ENCODE measurements around the gene ADAMTS17. TPM values are rescaled to one million over a fixed set of nuclear protein-coding genes. Genes with fewer than 3 reads are reported as not detected.

ADAMTS17 gene
- total and polyA plus RNA-seq, 9 of the 15 experiments (the other 6 are each of a cell fraction or from before 2014, with no cell fraction given), result 0.01 to 0.14 (median 0.07) TPM; not detected in 6

- Histone ChIP-seq H3K27me3 (ENCODE audit: control insufficient read depth in 2 of 2, insufficient read depth in 2 of 2, low read length in 2 of 2) (peaks cover 0 to 52% of the 10 kb centered on the region in 2 experiments; a peak in 2 of 5 replicates), H4K20me1 (replicated peaks; ENCODE audit: control insufficient read depth, insufficient read depth, low read length) (no peaks in the 10 kb centered on the region), H3K4me1 (replicated peaks in 1 of 2; ENCODE audit: control insufficient read depth in 2 of 2, insufficient read depth in 2 of 2, low read length in 2 of 2) (no peaks in the 10 kb centered on the region), H3K79me2 (ENCODE audit: control insufficient read depth, insufficient read depth, low read length) (no peaks in the 10 kb centered on the region), H3K36me3 (ENCODE audit: control insufficient read depth, insufficient read depth, low read length) (no peaks in the 10 kb centered on the region), H3K9me1 (ENCODE audit: control insufficient read depth, insufficient read depth, low read length) (no peaks in the 10 kb centered on the region), H3K9me3 (replicated peaks; ENCODE audit: control insufficient read depth, insufficient read depth, low read depth, low read length) (no peaks in the 10 kb centered on the region), H3K27ac (ENCODE audit: extremely low read depth, low read depth, low read length) (no peak overlapping the region), H2AFZ (ENCODE audit: low read depth, low read length) (no peak overlapping the region), H3K9ac (ENCODE audit: insufficient read depth in 1 of 2, low read depth in 2 of 2, low read length in 2 of 2) (no peak overlapping the region), H3K4me3 (no peak overlapping the region), H3K4me2 (ENCODE audit: insufficient read depth, low read length) (no peak overlapping the region)
- ChIA-PET POLR2A (no interaction called here), CTCF (ENCODE audit: low intra/inter-chr PET ratio) (no interaction called here)
- in situ Hi-C loops (cut with MboI) (no loop called here), intact Hi-C loops (cut with micrococcal nuclease) (no loop called here)
- TF ChIP-seq KAT7 (CRISPR knock-in tag; IDR thresholded peaks at IDR 0.05; ENCODE audit: borderline replicate concordance), result no peak
- no peak for TF ChIP-seq VEZF1 (CRISPR knock-in tag; IDR thresholded peaks at IDR 0.05)
- no peak for TF ChIP-seq DEAF1 (CRISPR knock-in tag; IDR thresholded peaks at IDR 0.05)
- no peak for TF ChIP-seq ZBED1 (IDR thresholded peaks at IDR 0.05)
- TF ChIP-seq ZNF184 (CRISPR knock-in tag; IDR thresholded peaks at IDR 0.05), result no peak
- no peak for TF ChIP-seq OTX1 (CRISPR knock-in tag; IDR thresholded peaks at IDR 0.05)
- BruUV-seq (replicated peaks), result no TSS peak
- no peak for ATAC-seq
- DNase-seq (ENCODE audit: extremely low read depth in 1 of 4, low spot score in 3 of 4), result no peak
- FAIRE-seq, result no peak
- 8% methylated on average over 2 of the region's 2 CpGs for WGBS (ENCODE audit: insufficient coverage, low coverage, missing lambda C conversion rate)
Measured at GRCh38 chr15:100279849-100280248, 61.9 kb downstream of the ADAMTS17 start.
